ENCODE measurements around the gene EBI3. TPM values are rescaled to one million over a fixed set of nuclear protein-coding genes. Genes with fewer than 3 reads are reported as not detected.
"Not testable (repeated sequence)": the region's sequence is repeated elsewhere in the genome, so short reads cannot be mapped to it uniquely, and the experiment has no call there.

The EBI3 gene
- total RNA-seq, 1 experiment from 2014 or later: not detected

GRCh38 chr19:4267901-4268815 is 38.8 kb downstream of the EBI3 start:
- no TSS peak for BruUV-seq (replicated peaks)
- CTCF ChIA-PET: interaction anchor here (0.6 to 1.9 kb wide), 6 partner anchors 74 to 1319 kb away, joined by 3 to 9 read pairs (median 4); no protein-coding TSS in a partner anchor

DNA sequence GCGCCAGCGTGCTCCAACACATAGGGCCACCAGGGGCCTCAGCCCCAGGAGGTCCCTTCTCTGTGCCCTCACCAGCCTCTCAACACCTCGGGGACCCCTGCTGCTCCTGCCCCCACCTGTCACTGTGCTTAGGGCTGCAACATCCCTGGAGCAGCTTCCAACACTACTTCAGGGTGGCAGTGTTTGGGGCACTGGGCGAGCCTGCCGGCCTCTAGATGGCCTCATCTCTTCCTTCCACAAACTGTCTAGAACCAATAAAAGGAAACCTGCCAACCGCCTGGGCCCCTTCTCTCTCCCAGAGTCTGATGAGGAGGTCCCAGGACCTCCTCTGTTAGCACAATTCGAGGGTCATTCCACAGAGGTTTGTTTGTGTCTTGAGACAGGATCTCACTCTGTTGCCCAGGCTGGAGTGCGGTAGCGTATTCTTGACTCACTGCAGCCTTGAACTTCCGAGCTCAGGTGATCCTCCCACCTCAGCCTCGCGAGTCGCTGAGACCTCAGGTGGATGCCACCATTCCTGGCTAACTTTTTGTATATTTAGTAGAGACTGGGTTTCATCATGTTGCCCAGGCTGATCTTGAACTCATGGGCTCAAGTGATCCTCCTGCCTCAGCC is 39.6 kb downstream of the EBI3 start:
- H3F3A ChIP-seq (ENCODE audit: insufficient read depth, low read depth): no peaks in the 10 kb centered on the region
- CTCF ChIA-PET: interaction anchor here (0.6 kb wide), 1 partner anchor 73 kb away, joined by 3 read pairs; no protein-coding TSS in a partner anchor
- intact Hi-C loops (cut with micrococcal nuclease; ENCODE audit: unreplicated experiment): no loop called here

More at GRCh38 chr19:4267901-4268815, 38.8 kb downstream of the EBI3 start:
- DNase-seq: no peak
- H3K9me3 ChIP-seq (ENCODE audit: insufficient read depth, low read depth): no peaks in the 10 kb centered on the region
- no peaks in the 10 kb centered on the region for H3K79me2 ChIP-seq (ENCODE audit: low read depth)
- H3K27ac ChIP-seq: no peak overlapping the region
- POLR2A ChIA-PET (ENCODE audit: unreplicated experiment): interaction anchor here (0.7 kb wide), 1 partner anchor 267 kb away, joined by 14 read pairs; the partner anchor contains the start of gene PLIN5
- H3K4me2 ChIP-seq: no peak overlapping the region
- intact Hi-C loops (cut with micrococcal nuclease; ENCODE audit: unreplicated experiment): loop anchor here (1.0 kb wide), 1 partner anchor 84 kb away; no protein-coding TSS in a partner anchor
- no peak overlapping the region for H3K4me3 ChIP-seq
- no peaks in the 10 kb centered on the region for H3K36me3 ChIP-seq (ENCODE audit: low read depth)
- H3K27me3 ChIP-seq (ENCODE audit: insufficient read depth, low read depth): no peaks in the 10 kb centered on the region
- no peaks in the 10 kb centered on the region for H3K9me2 ChIP-seq (ENCODE audit: insufficient read depth)
- H2AFZ ChIP-seq: no peak overlapping the region
- no peaks in the 10 kb centered on the region for H3F3A ChIP-seq (ENCODE audit: insufficient read depth, low read depth)
- H3K4me1 ChIP-seq (replicated peaks; ENCODE audit: insufficient read depth): no peaks in the 10 kb centered on the region
- H4K20me1 ChIP-seq (ENCODE audit: insufficient read depth): no peaks in the 10 kb centered on the region
- TF ChIP-seq, protein P1, sequence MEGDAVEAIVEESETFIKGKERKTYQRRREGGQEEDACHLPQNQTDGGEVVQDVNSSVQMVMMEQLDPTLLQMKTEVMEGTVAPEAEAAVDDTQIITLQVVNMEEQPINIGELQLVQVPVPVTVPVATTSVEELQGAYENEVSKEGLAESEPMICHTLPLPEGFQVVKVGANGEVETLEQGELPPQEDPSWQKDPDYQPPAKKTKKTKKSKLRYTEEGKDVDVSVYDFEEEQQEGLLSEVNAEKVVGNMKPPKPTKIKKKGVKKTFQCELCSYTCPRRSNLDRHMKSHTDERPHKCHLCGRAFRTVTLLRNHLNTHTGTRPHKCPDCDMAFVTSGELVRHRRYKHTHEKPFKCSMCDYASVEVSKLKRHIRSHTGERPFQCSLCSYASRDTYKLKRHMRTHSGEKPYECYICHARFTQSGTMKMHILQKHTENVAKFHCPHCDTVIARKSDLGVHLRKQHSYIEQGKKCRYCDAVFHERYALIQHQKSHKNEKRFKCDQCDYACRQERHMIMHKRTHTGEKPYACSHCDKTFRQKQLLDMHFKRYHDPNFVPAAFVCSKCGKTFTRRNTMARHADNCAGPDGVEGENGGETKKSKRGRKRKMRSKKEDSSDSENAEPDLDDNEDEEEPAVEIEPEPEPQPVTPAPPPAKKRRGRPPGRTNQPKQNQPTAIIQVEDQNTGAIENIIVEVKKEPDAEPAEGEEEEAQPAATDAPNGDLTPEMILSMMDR (conservative IDR thresholded peaks at IDR 0.05): no peak
- TF ChIP-seq EZH2 (IDR thresholded peaks at IDR 0.05; ENCODE audit: low read depth): no peak

DNA sequence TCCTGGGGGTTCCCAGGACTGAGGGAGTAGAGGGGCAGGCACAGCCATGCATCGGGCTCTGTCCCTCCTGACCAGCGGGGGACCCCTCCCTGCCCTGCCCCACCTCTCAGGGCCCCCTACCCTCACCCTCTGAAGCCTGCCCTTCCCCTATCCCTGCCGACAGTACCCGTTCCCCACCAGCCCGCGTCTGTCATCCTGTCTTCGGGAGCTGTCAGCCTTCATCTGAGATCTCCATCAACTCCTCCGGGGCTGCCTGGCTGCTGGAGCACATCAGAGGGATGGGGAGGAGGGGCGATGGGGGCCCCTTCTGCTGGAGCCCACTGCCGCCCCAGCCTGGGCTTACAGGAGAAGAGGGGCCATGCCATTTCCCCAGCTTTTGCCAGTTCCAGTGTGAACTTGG is 43.6 kb downstream of the EBI3 start:
- ChIA-PET CTCF (no interaction called here), POLR2A (ENCODE audit: unreplicated experiment) (no interaction called here)
- BruUV-seq (replicated peaks): no TSS peak

More for the DNA sequence above, 39.6 kb downstream of the EBI3 start:
- Histone ChIP-seq H3K27me3 (ENCODE audit: insufficient read depth, low read depth) (no peaks in the 10 kb centered on the region), H3K9me2 (ENCODE audit: insufficient read depth) (no peaks in the 10 kb centered on the region), H2AFZ (no peak overlapping the region), H3K4me2 (no peak overlapping the region), H3K36me3 (ENCODE audit: low read depth) (no peaks in the 10 kb centered on the region), H3K79me2 (ENCODE audit: low read depth) (no peaks in the 10 kb centered on the region), H3K4me1 (replicated peaks; ENCODE audit: insufficient read depth) (no peaks in the 10 kb centered on the region), H3K9me3 (ENCODE audit: insufficient read depth, low read depth) (no peaks in the 10 kb centered on the region), H3K27ac (no peak overlapping the region), H4K20me1 (ENCODE audit: insufficient read depth) (no peaks in the 10 kb centered on the region), H3K4me3 (no peak overlapping the region)
- no TSS peak for BruUV-seq (replicated peaks)
- no peak for TF ChIP-seq EZH2 (IDR thresholded peaks at IDR 0.05; ENCODE audit: low read depth)
- TF ChIP-seq, protein P1 (conservative IDR thresholded peaks at IDR 0.05): no peak
- no peak for DNase-seq
- POLR2A ChIA-PET (ENCODE audit: unreplicated experiment): no interaction called here

DNA sequence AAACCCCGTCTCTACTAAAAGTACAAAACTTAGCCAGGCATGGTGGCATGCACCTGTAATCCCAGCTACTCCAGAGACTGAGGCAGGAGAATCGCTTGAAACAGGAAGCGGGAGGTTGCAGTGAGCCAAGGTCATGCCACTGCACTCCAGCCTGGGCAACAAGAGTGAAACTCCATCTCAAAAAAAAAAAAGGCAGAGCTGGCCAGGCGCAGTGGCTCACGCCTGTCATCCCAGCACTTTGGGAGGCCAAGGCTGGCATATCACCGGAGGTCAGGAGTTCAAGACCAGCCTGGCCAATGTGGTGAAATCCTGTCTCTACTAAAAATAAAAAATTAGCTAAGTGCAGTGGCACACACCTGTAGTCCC is 45.0 kb downstream of the EBI3 start:
- intact Hi-C loops (cut with micrococcal nuclease; ENCODE audit: unreplicated experiment); H3K36me3 ChIP-seq (ENCODE audit: low read depth); H3K4me1 ChIP-seq (replicated peaks; ENCODE audit: insufficient read depth); H3K4me2 ChIP-seq; H3K79me2 ChIP-seq (ENCODE audit: low read depth); H3K27me3 ChIP-seq (ENCODE audit: insufficient read depth, low read depth); H3K27ac ChIP-seq; H4K20me1 ChIP-seq (ENCODE audit: insufficient read depth); H2AFZ ChIP-seq; H3K9me2 ChIP-seq (ENCODE audit: insufficient read depth); H3F3A ChIP-seq (ENCODE audit: insufficient read depth, low read depth); BruUV-seq (replicated peaks); H3K4me3 ChIP-seq; DNase-seq; H3K9me3 ChIP-seq (ENCODE audit: insufficient read depth, low read depth); CTCF ChIA-PET: not testable (repeated sequence)
- POLR2A ChIA-PET (ENCODE audit: unreplicated experiment): interaction anchor here (0.6 kb wide), 1 partner anchor 46 kb away, joined by 4 read pairs; no protein-coding TSS in a partner anchor

More for the DNA sequence above, 43.6 kb downstream of the EBI3 start:
- Histone ChIP-seq H3K4me1 (replicated peaks; ENCODE audit: insufficient read depth) (no peaks in the 10 kb centered on the region), H3K27me3 (ENCODE audit: insufficient read depth, low read depth) (no peaks in the 10 kb centered on the region), H3K27ac (no peak overlapping the region), H3F3A (ENCODE audit: insufficient read depth, low read depth) (no peaks in the 10 kb centered on the region), H3K4me2 (no peak overlapping the region), H3K9me2 (ENCODE audit: insufficient read depth) (no peaks in the 10 kb centered on the region), H4K20me1 (ENCODE audit: insufficient read depth) (no peaks in the 10 kb centered on the region), H3K4me3 (no peak overlapping the region), H3K36me3 (ENCODE audit: low read depth) (no peaks in the 10 kb centered on the region), H2AFZ (no peak overlapping the region), H3K79me2 (ENCODE audit: low read depth) (no peaks in the 10 kb centered on the region), H3K9me3 (ENCODE audit: insufficient read depth, low read depth) (no peaks in the 10 kb centered on the region)
- DNase-seq: no peak
- intact Hi-C loops (cut with micrococcal nuclease; ENCODE audit: unreplicated experiment): no loop called here
- TF ChIP-seq EZH2 (IDR thresholded peaks at IDR 0.05; ENCODE audit: low read depth): no peak
- TF ChIP-seq, protein P1 (conservative IDR thresholded peaks at IDR 0.05): no peak

All from PC-9 (cell line).